PC-3 (cell line): ENCODE measurements around the gene IL7R.

Source experiments
- CTCF ChIP-seq: fragments of 300-600 bp; sonication (generic); conservative IDR thresholded peaks from 2 replicates; pipeline ENCODE4 v1.5.1; 2017; ENCODE audit warnings: antibody characterized with exemption, low read depth, mild to moderate bottlenecking, low read length
- EZH2phosphoT487 ChIP-seq: fragments of 300-600 bp; sonication (generic); IDR thresholded peaks from 2 replicates; pipeline ENCODE4 v1.6.1; 2018; ENCODE audit warnings: mild to moderate bottlenecking, antibody characterized with exemption, low read length, borderline replicate concordance

DNA sequence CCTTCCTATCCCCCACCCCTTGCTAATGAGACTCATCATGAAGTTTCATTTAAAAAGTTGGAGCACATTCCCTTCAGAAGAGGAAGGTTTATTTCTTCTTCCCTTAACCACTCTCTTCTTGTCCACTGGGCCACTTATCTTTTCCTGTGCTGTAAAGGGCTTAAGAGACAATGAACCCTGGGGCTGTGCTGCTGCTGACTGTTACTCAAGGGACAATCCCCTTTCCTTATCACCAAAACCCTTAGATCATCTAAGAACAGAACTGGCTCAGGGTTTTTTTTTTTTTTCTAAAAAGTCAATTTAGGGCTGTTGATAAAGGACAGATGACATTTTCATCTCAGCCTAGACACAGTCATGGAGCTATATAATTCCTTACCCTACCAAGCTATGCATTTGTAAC is 52.1 kb downstream of the IL7R start:
- TF ChIP-seq CTCF (no peak), EZH2phosphoT487 (no peak)
